ENCODE results near the gene NMRK1. TPM values are rescaled to one million over a fixed set of nuclear protein-coding genes. Genes with fewer than 3 reads are reported as not detected.

NMRK1 gene
- total RNA-seq, 2 experiments from 2014 or later, result 35.3 to 41.2 TPM

GRCh38 chr9:75101004-75101588 is 13.1 kb upstream of the NMRK1 start:
- H3K4me3 Mint-ChIP-seq, result no peak overlapping the region
- H3K27ac Mint-ChIP-seq, result no peak overlapping the region
- H3K4me1 Mint-ChIP-seq (ENCODE audit: low read depth), result peaks cover 66% of the 10 kb centered on the region
- ChIA-PET POLR2A (interaction anchor here (4.1 kb wide), 1 partner anchor 9 kb away, joined by 19 read pairs; no protein-coding TSS in a partner anchor), CTCF (interaction anchor here (0.7 to 1.2 kb wide), 2 partner anchors 27 to 84 kb away, joined by 3 read pairs; no protein-coding TSS in a partner anchor)
- intact Hi-C loops (cut with micrococcal nuclease), result no loop called here
- no peaks in the 10 kb centered on the region for H3K27me3 Mint-ChIP-seq
- H3K9me3 Mint-ChIP-seq, result no peaks in the 10 kb centered on the region
- no peak for DNase-seq
- peaks cover 13% of the 10 kb centered on the region for H3K36me3 Mint-ChIP-seq

- intact Hi-C loops (cut with micrococcal nuclease), result no loop called here
- H3K9me3 Mint-ChIP-seq, result no peaks in the 10 kb centered on the region
- H3K4me1 Mint-ChIP-seq (ENCODE audit: low read depth), result peaks cover 68% of the 10 kb centered on the region
- CTCF ChIA-PET, result no interaction called here
- POLR2A ChIA-PET, result no interaction called here
- H3K4me3 Mint-ChIP-seq, result no peak overlapping the region
- H3K36me3 Mint-ChIP-seq, result peaks cover 11% of the 10 kb centered on the region
- DNase-seq, result no peak
- H3K27me3 Mint-ChIP-seq, result no peaks in the 10 kb centered on the region
- H3K27ac Mint-ChIP-seq, result no peak overlapping the region
These were observed 8.8 kb upstream of the NMRK1 start for GRCh38 chr9:75096796-75097195.

- H3K36me3 Mint-ChIP-seq, result peaks cover 14% of the 10 kb centered on the region
- CTCF ChIA-PET, result interaction anchor here (0.6 to 1.8 kb wide), 7 partner anchors 11 to 93 kb away, joined by 3 to 6 read pairs (median 4); no protein-coding TSS in a partner anchor
- H3K27ac Mint-ChIP-seq, result peak overlapping the region; percentile 61
- intact Hi-C loops (cut with micrococcal nuclease), result no loop called here
- no peak for DNase-seq
- H3K9me3 Mint-ChIP-seq, result no peaks in the 10 kb centered on the region
- POLR2A ChIA-PET, result interaction anchor here (0.5 to 2.2 kb wide), 6 partner anchors 10 to 59 kb away, joined by 4 to 19 read pairs (median 6); no protein-coding TSS in a partner anchor
- no peaks in the 10 kb centered on the region for H3K27me3 Mint-ChIP-seq
- peaks cover 64% of the 10 kb centered on the region for H3K4me1 Mint-ChIP-seq (ENCODE audit: low read depth)
- H3K4me3 Mint-ChIP-seq, result no peak overlapping the region
These were observed 4.8 kb upstream of the NMRK1 start for GRCh38 chr9:75092766-75093165.

GRCh38 chr9:75090579-75090978 is 2.6 kb upstream of the NMRK1 start:
- no peak for DNase-seq
- Mint-ChIP-seq H3K27me3 (no peaks in the 10 kb centered on the region), H3K36me3 (peaks cover 17% of the 10 kb centered on the region), H3K27ac (peak overlapping the region; percentile 49), H3K4me3 (peak overlapping the region; percentile 96), H3K4me1 (ENCODE audit: low read depth) (peaks cover 57% of the 10 kb centered on the region), H3K9me3 (no peaks in the 10 kb centered on the region)
- POLR2A ChIA-PET, result interaction anchor here (0.8 kb wide), 1 partner anchor 58 kb away, joined by 3 read pairs; no protein-coding TSS in a partner anchor
- intact Hi-C loops (cut with micrococcal nuclease), result no loop called here
- CTCF ChIA-PET, result interaction anchor here (1.0 to 1.7 kb wide), 3 partner anchors 58 to 62 kb away, joined by 3 to 4 read pairs (median 4); partner anchors contain the start of gene CARNMT1

GRCh38 chr9:75089373-75089766 is 1.4 kb upstream of the NMRK1 start:
- CTCF ChIA-PET, result interaction anchor here (0.8 to 1.8 kb wide), 6 partner anchors 59 to 316 kb away, joined by 3 to 9 read pairs (median 4); partner anchors contain the start of genes C9orf40 and CARNMT1
- Mint-ChIP-seq H3K4me1 (ENCODE audit: low read depth) (peaks cover 55% of the 10 kb centered on the region), H3K27me3 (no peaks in the 10 kb centered on the region), H3K36me3 (peaks cover 17% of the 10 kb centered on the region), H3K27ac (peak overlapping the region; percentile 92), H3K9me3 (no peaks in the 10 kb centered on the region), H3K4me3 (peak overlapping the region; percentile 96)
- POLR2A ChIA-PET, result interaction anchor here (1.3 to 3.7 kb wide), 4 partner anchors 29 to 1349 kb away, joined by 3 to 24 read pairs (median 12); no protein-coding TSS in a partner anchor
- intact Hi-C loops (cut with micrococcal nuclease), result loop anchor here (1.0 to 5.0 kb wide), 7 partner anchors 19 to 1937 kb away; partner anchors contain the start of genes ANXA1 and PCSK5
- no peak for DNase-seq

GRCh38 chr9:75088646-75089372 is 854 bp upstream of the NMRK1 start:
- intact Hi-C loops (cut with micrococcal nuclease), result loop anchor here (1.0 to 5.0 kb wide), 10 partner anchors 18 to 1937 kb away; partner anchors contain the start of genes ANXA1, C9orf40, CARNMT1 and PCSK5
- Mint-ChIP-seq H3K36me3 (peaks cover 17% of the 10 kb centered on the region), H3K4me3 (peak overlapping the region; percentile 96), H3K9me3 (no peaks in the 10 kb centered on the region), H3K4me1 (ENCODE audit: low read depth) (peaks cover 54% of the 10 kb centered on the region), H3K27ac (peak overlapping the region; percentile 92), H3K27me3 (no peaks in the 10 kb centered on the region)
- ChIA-PET CTCF (interaction anchor here (0.8 to 2.6 kb wide), 8 partner anchors 60 to 316 kb away, joined by 3 to 15 read pairs (median 4); partner anchors contain the start of genes C9orf40 and CARNMT1), POLR2A (interaction anchor here (1.0 to 3.7 kb wide), 11 partner anchors 20 to 1350 kb away, joined by 3 to 31 read pairs (median 5); partner anchors contain the start of genes C9orf40 and CARNMT1)
- DNase-seq, result peak; percentile 40

GRCh38 chr9:75087289-75087823 is 599 bp downstream of the NMRK1 start:
- Mint-ChIP-seq H3K4me1 (ENCODE audit: low read depth) (peaks cover 52% of the 10 kb centered on the region), H3K36me3 (peaks cover 17% of the 10 kb centered on the region), H3K4me3 (peak overlapping the region; percentile 93), H3K9me3 (no peaks in the 10 kb centered on the region), H3K27ac (peak overlapping the region; percentile 98), H3K27me3 (no peaks in the 10 kb centered on the region)
- ChIA-PET CTCF (interaction anchor here (0.6 to 2.6 kb wide), 8 partner anchors 9 to 313 kb away, joined by 3 to 15 read pairs (median 4); partner anchors contain the start of gene CARNMT1), POLR2A (interaction anchor here (0.6 to 3.7 kb wide), 12 partner anchors 21 to 1306 kb away, joined by 3 to 31 read pairs (median 6); partner anchors contain the start of genes C9orf40, CARNMT1 and RFK)
- peak; percentile 72 for DNase-seq
- intact Hi-C loops (cut with micrococcal nuclease), result loop anchor here (2.0 to 5.0 kb wide), 3 partner anchors 805 to 1935 kb away; partner anchors contain the start of genes ANXA1, GCNT1 and PCSK5

GRCh38 chr9:75086541-75087288 is 1.2 kb downstream of the NMRK1 start:
- peak; percentile 48 for DNase-seq
- ChIA-PET POLR2A (interaction anchor here (0.6 to 3.7 kb wide), 6 partner anchors 31 to 1307 kb away, joined by 3 to 31 read pairs (median 5); partner anchors contain the start of genes CARNMT1 and RFK), CTCF (interaction anchor here (0.6 to 2.6 kb wide), 10 partner anchors 9 to 313 kb away, joined by 3 to 15 read pairs (median 4); partner anchors contain the start of gene CARNMT1)
- Mint-ChIP-seq H3K36me3 (peaks cover 16% of the 10 kb centered on the region), H3K4me1 (ENCODE audit: low read depth) (peaks cover 46% of the 10 kb centered on the region), H3K27ac (peak overlapping the region; percentile 98), H3K4me3 (peak overlapping the region; percentile 93), H3K9me3 (no peaks in the 10 kb centered on the region), H3K27me3 (no peaks in the 10 kb centered on the region)
- intact Hi-C loops (cut with micrococcal nuclease), result loop anchor here (1.0 to 5.0 kb wide), 4 partner anchors 9 to 1934 kb away; partner anchors contain the start of genes ANXA1, GCNT1 and PCSK5

- Mint-ChIP-seq H3K27me3 (no peaks in the 10 kb centered on the region), H3K36me3 (peaks cover 23% of the 10 kb centered on the region), H3K4me1 (ENCODE audit: low read depth) (peaks cover 37% of the 10 kb centered on the region), H3K27ac (peak overlapping the region; percentile 65), H3K4me3 (peak overlapping the region; percentile 51), H3K9me3 (no peaks in the 10 kb centered on the region)
- ChIA-PET POLR2A (interaction anchor here (1.0 kb wide), 2 partner anchors 32 to 58 kb away, joined by 3 read pairs; no protein-coding TSS in a partner anchor), CTCF (interaction anchor here (0.8 to 2.6 kb wide), 6 partner anchors 8 to 311 kb away, joined by 3 to 12 read pairs (median 3); no protein-coding TSS in a partner anchor)
- intact Hi-C loops (cut with micrococcal nuclease), result loop anchor here (1.0 to 5.0 kb wide), 4 partner anchors 8 to 1933 kb away; partner anchors contain the start of genes ANXA1, GCNT1 and PCSK5
- no peak for DNase-seq
These were observed 2.3 kb downstream of the NMRK1 start for GRCh38 chr9:75085640-75086039.

GRCh38 chr9:75084081-75084672 is 3.8 kb downstream of the NMRK1 start:
- Mint-ChIP-seq H3K27me3 (no peaks in the 10 kb centered on the region), H3K36me3 (peaks cover 27% of the 10 kb centered on the region), H3K9me3 (no peaks in the 10 kb centered on the region), H3K27ac (peak overlapping the region; percentile 7), H3K4me3 (no peak overlapping the region), H3K4me1 (ENCODE audit: low read depth) (peaks cover 31% of the 10 kb centered on the region)
- ChIA-PET POLR2A (no interaction called here), CTCF (interaction anchor here (2.6 kb wide), 1 partner anchor 8 kb away, joined by 12 read pairs; no protein-coding TSS in a partner anchor)
- intact Hi-C loops (cut with micrococcal nuclease), result no loop called here
- no peak for DNase-seq
